Erythroblast (primary cell): ENCODE results near the gene SPARCL1.

Experiments
- GATA1 ChIP-seq: IDR thresholded peaks from 2 replicates; pipeline ENCODE4 v1.6.1; 2011; ENCODE audit warnings: low read depth, mild to moderate bottlenecking, control low read depth, low read length, moderate library complexity
- POLR2A ChIP-seq: IDR thresholded peaks from 2 replicates; pipeline ENCODE4 v1.6.1; 2011; ENCODE audit warnings: mild to moderate bottlenecking, low read length

- TF ChIP-seq POLR2A (no peak), GATA1 (no peak)
Observed at GRCh38 chr4:87540146-87541058, 11.2 kb upstream of the SPARCL1 start.
